SU-DHL-6 (cell line): ENCODE results near the gene FANCC.

Source experiments
- CTCF ChIP-seq: fragments of 200-600 bp; sonication (generic); IDR thresholded peaks from one replicate; pipeline ENCODE4 v1.5.1; 2017; ENCODE audit warnings: antibody characterized with exemption, mild to moderate bottlenecking, low read length, moderate library complexity; ENCODE audit not compliant: insufficient read depth, poor library complexity, severe bottlenecking
- EZH2phosphoT487 ChIP-seq: fragments of 200-600 bp; sonication (generic), shearing (Covaris generic); conservative IDR thresholded peaks from 2 replicates; pipeline ENCODE4 v1.6.1; 2018; ENCODE audit warnings: mild to moderate bottlenecking, antibody characterized with exemption, low read length, moderate library complexity, mixed read lengths

DNA sequence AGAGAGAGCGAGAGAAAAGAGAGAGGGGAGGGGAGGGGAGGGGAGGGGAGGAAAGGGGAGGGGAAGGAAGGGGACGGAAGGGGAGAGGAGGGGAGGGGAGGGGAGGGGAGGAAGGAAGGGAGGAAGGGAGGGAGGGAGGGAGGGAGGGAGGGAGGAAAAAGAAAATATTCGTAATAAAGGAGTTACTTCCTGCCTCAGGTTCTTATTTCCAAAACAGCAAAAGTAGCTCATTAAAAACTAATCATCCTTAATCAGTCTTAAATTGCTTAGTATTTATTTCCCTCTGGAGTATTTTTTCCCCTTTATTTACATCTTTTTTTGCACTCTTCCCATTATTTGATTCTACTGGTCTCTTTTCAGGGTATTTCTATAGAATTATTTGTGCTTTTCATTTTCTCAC is 162.3 kb downstream of the FANCC start:
- TF ChIP-seq EZH2phosphoT487 (no peak), CTCF (no peak)
